WTC11 (cell line): ENCODE data around the gene RPS15. TPM values are rescaled to one million over a fixed set of nuclear protein-coding genes. Genes with fewer than 3 reads are reported as not detected.

Experiments
- ATAC-seq: fragments of 200-7000 bp; cut with Tn5 transposase; 2 replicates; pipeline ENCODE4 v1.10.0; 2021; ENCODE audit warnings: mild to moderate bottlenecking, moderate library complexity
- CTCF ChIA-PET: fragments of 300-600 bp; sonication (Branson Sonifier 250); formaldehyde crosslinking; loops from one replicate; lab custom pipeline; 2021; ENCODE audit warnings: antibody characterized with exemption; lab: Charles Lee
- POLR2A ChIA-PET: fragments of 350-600 bp; sonication (Branson Sonifier 250); formaldehyde crosslinking; loops from one replicate; lab custom pipeline; 2021; ENCODE audit warnings: antibody characterized with exemption; lab: Charles Lee
- DNase-seq: peaks from one replicate; pipeline ENCODE4 v3.0.0; 2021; ENCODE audit warnings: low spot score
- H3K27ac Mint-ChIP-seq: 2 replicates; pipeline ENCODE4 v1.8.0; 2021; ENCODE audit warnings: mixed read lengths
- H3K27me3 Mint-ChIP-seq: 2 replicates; pipeline ENCODE4 v1.8.0; 2021; ENCODE audit warnings: low read depth, mild to moderate bottlenecking, moderate library complexity, mixed read lengths
- H3K36me3 Mint-ChIP-seq: 2 replicates; pipeline ENCODE4 v1.8.0; 2021; ENCODE audit warnings: mixed read lengths
- H3K4me1 Mint-ChIP-seq: 2 replicates; pipeline ENCODE4 v1.8.0; 2022; ENCODE audit warnings: mixed read lengths
- H3K4me3 Mint-ChIP-seq: 2 replicates; pipeline ENCODE4 v1.8.0; 2021; ENCODE audit warnings: mild to moderate bottlenecking, moderate library complexity, mixed read lengths
- H3K9me3 Mint-ChIP-seq: 2 replicates; pipeline ENCODE4 v1.8.0; 2021; ENCODE audit warnings: mixed read lengths
- ATF2 ChIP-seq: sonication (generic); formaldehyde crosslinking; IDR thresholded peaks from 2 replicates; pipeline ENCODE4 v1.8.1; 2022; ENCODE audit warnings: low read depth, missing genetic modification reagents, borderline replicate concordance
- ATF6 ChIP-seq: sonication (generic); formaldehyde crosslinking; IDR thresholded peaks from 2 replicates; pipeline ENCODE4 v1.8.1; 2023; ENCODE audit warnings: mild to moderate bottlenecking, missing genetic modification reagents
- CREB1 ChIP-seq: sonication (generic); formaldehyde crosslinking; IDR thresholded peaks from 2 replicates; pipeline ENCODE4 v1.8.0; 2023; ENCODE audit warnings: mild to moderate bottlenecking, missing genetic modification reagents
- E2F1 ChIP-seq: sonication (generic); formaldehyde crosslinking; IDR thresholded peaks from 2 replicates; pipeline ENCODE4 v1.8.0; 2022; ENCODE audit warnings: mild to moderate bottlenecking, missing genetic modification reagents
- E2F5 ChIP-seq: sonication (generic); formaldehyde crosslinking; IDR thresholded peaks from 2 replicates; pipeline ENCODE4 v1.8.1; 2022; ENCODE audit warnings: mild to moderate bottlenecking, moderate library complexity, missing genetic modification reagents
- FOXJ3 ChIP-seq: sonication (generic); formaldehyde crosslinking; IDR thresholded peaks from 2 replicates; pipeline ENCODE4 v1.9.0; 2021; ENCODE audit warnings: missing genetic modification reagents, mild to moderate bottlenecking, borderline replicate concordance
- GRHL2 ChIP-seq: fragments of 250-450 bp; sonication (Bioruptor Pico); IDR thresholded peaks from 2 replicates; pipeline ENCODE4 v1.8.0; 2022; ENCODE audit warnings: mild to moderate bottlenecking, moderate library complexity; ENCODE audit not compliant: insufficient replicate concordance, severe bottlenecking
- HMGA2 ChIP-seq: fragments of 250-450 bp; sonication (Bioruptor Pico); IDR thresholded peaks from 2 replicates; pipeline ENCODE4 v1.4.0; 2021; ENCODE audit warnings: mild to moderate bottlenecking, moderate library complexity
- JAZF1 ChIP-seq: fragments of 250-450 bp; sonication (Bioruptor Pico); IDR thresholded peaks from 2 replicates; pipeline ENCODE4 v1.9.0; 2021; ENCODE audit warnings: moderate library complexity, mild to moderate bottlenecking, inconsistent platforms
- MYBL2 ChIP-seq: sonication (generic); formaldehyde crosslinking; IDR thresholded peaks from 2 replicates; pipeline ENCODE4 v1.8.1; 2023; ENCODE audit warnings: mild to moderate bottlenecking, moderate library complexity, missing genetic modification reagents
- NFYB ChIP-seq: sonication (generic); formaldehyde crosslinking; conservative IDR thresholded peaks from 2 replicates; pipeline ENCODE4 v1.8.0; 2022; ENCODE audit warnings: low read depth, missing genetic modification reagents
- NR1H2 ChIP-seq: sonication (generic); formaldehyde crosslinking; IDR thresholded peaks from 2 replicates; pipeline ENCODE4 v1.9.0; 2021; ENCODE audit warnings: mild to moderate bottlenecking, moderate library complexity, missing genetic modification reagents
- OVOL2 ChIP-seq: fragments of 250-450 bp; sonication (Bioruptor Pico); IDR thresholded peaks from 2 replicates; pipeline ENCODE4 v1.9.0; 2021; ENCODE audit warnings: mild to moderate bottlenecking, borderline replicate concordance
- PRRX2 ChIP-seq: fragments of 250-450 bp; sonication (Bioruptor Pico); IDR thresholded peaks from 2 replicates; pipeline ENCODE4 v1.8.0; 2021; ENCODE audit warnings: mild to moderate bottlenecking
- RORB ChIP-seq: fragments of 250-450 bp; sonication (Bioruptor Pico); IDR thresholded peaks from 2 replicates; pipeline ENCODE4 v1.9.0; 2021; ENCODE audit warnings: mild to moderate bottlenecking
- SOX15 ChIP-seq: fragments of 250-450 bp; sonication (Bioruptor Pico); IDR thresholded peaks from 2 replicates; pipeline ENCODE4 v1.9.0; 2021; ENCODE audit warnings: mild to moderate bottlenecking
- SP1 ChIP-seq: sonication (generic); formaldehyde crosslinking; conservative IDR thresholded peaks from 2 replicates; pipeline ENCODE4 v1.8.1; 2022; ENCODE audit warnings: missing genetic modification reagents
- ZBTB21 ChIP-seq: sonication (generic); formaldehyde crosslinking; IDR thresholded peaks from 2 replicates; pipeline ENCODE4 v1.8.1; 2023; ENCODE audit warnings: mild to moderate bottlenecking, missing genetic modification reagents, borderline replicate concordance
- ZNF263 ChIP-seq: sonication (generic); formaldehyde crosslinking; IDR thresholded peaks from 2 replicates; pipeline ENCODE4 v1.8.1; 2022; ENCODE audit warnings: low read depth, mild to moderate bottlenecking, moderate library complexity, missing genetic modification reagents
- ZNF396 ChIP-seq: fragments of 250-450 bp; sonication (Bioruptor Pico); IDR thresholded peaks from 2 replicates; pipeline ENCODE4 v1.8.0; 2021; ENCODE audit warnings: mild to moderate bottlenecking, moderate library complexity, borderline replicate concordance
- ZNF671 ChIP-seq: fragments of 250-450 bp; sonication (Bioruptor Pico); IDR thresholded peaks from 2 replicates; pipeline ENCODE4 v1.8.0; 2021; ENCODE audit warnings: mild to moderate bottlenecking
- total RNA-seq: library from RNA; stranded (reverse); gene quantifications from 3 replicates; pipeline ENCODE4 v1.2.3, GENCODE V29; 2021
- TF ChIP-seq, protein P1 (sequence below): sonication (generic); formaldehyde crosslinking; conservative IDR thresholded peaks from 2 replicates; pipeline ENCODE4 v1.8.1; 2022; ENCODE audit warnings: mild to moderate bottlenecking, missing genetic modification reagents
- TF ChIP-seq, protein P2 (sequence below): sonication (generic); formaldehyde crosslinking; IDR thresholded peaks from 2 replicates; pipeline ENCODE4 v1.8.1; 2022; ENCODE audit warnings: mild to moderate bottlenecking, missing genetic modification reagents, moderate library complexity, borderline replicate concordance
- TF ChIP-seq, protein P3 (sequence below): sonication (generic); formaldehyde crosslinking; conservative IDR thresholded peaks from 2 replicates; pipeline ENCODE4 v1.8.1; 2023; ENCODE audit warnings: mild to moderate bottlenecking, low read depth, missing genetic modification reagents, moderate library complexity

RPS15 gene
- total RNA-seq, 1 experiment from 2014 or later: 1,932 TPM

DNA sequence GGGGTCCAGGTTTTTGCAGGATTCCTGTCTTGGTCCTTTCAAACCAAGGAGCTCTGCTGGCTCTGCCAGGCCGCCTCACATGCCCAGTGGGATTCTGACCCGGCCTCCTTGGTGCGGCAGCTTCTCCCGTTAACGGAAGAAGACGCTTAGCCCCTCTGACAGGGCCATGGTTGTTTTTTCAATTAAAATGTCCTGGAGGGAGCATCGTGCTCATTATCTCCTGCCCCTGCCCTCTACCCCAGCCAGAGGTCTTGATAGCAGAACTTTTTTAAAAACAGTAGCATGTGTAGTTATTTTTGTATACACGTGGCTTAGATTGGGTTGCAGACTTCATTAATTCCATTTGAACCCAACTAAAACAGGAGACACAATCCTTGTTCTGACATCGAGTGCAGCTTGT is 11.5 kb upstream of the RPS15 start:
- CTCF ChIA-PET: interaction anchor here (1.1 kb wide), 1 partner anchor 182 kb away, joined by 3 read pairs; no protein-coding TSS in a partner anchor
- no peak overlapping the region for H3K4me3 Mint-ChIP-seq
- no peak for TF ChIP-seq NR1H2 (CRISPR knock-in tag)
- no peak for TF ChIP-seq RORB (CRISPR knock-in tag)
- TF ChIP-seq ATF6: no peak
- no peak for TF ChIP-seq FOXJ3 (CRISPR knock-in tag)
- TF ChIP-seq, protein P1, sequence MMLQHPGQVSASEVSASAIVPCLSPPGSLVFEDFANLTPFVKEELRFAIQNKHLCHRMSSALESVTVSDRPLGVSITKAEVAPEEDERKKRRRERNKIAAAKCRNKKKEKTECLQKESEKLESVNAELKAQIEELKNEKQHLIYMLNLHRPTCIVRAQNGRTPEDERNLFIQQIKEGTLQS (CRISPR knock-in tag): no peak
- no peak for TF ChIP-seq SP1 (CRISPR knock-in tag)
- no peak for TF ChIP-seq NFYB
- no peak for TF ChIP-seq E2F1 (CRISPR knock-in tag)
- no peak for TF ChIP-seq SOX15 (CRISPR knock-in tag)
- TF ChIP-seq, protein P2, sequence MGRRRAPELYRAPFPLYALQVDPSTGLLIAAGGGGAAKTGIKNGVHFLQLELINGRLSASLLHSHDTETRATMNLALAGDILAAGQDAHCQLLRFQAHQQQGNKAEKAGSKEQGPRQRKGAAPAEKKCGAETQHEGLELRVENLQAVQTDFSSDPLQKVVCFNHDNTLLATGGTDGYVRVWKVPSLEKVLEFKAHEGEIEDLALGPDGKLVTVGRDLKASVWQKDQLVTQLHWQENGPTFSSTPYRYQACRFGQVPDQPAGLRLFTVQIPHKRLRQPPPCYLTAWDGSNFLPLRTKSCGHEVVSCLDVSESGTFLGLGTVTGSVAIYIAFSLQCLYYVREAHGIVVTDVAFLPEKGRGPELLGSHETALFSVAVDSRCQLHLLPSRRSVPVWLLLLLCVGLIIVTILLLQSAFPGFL (CRISPR knock-in tag): no peak
- TF ChIP-seq HMGA2 (CRISPR knock-in tag): no peak
- no peak for TF ChIP-seq ATF2 (CRISPR knock-in tag)
- no peak for TF ChIP-seq GRHL2 (CRISPR knock-in tag)
- TF ChIP-seq JAZF1 (CRISPR knock-in tag): no peak
- H3K4me1 Mint-ChIP-seq: peaks cover 8% of the 10 kb centered on the region
- no peak for ATAC-seq
- H3K27me3 Mint-ChIP-seq: no peaks in the 10 kb centered on the region
- peaks cover 48% of the 10 kb centered on the region for H3K36me3 Mint-ChIP-seq
- POLR2A ChIA-PET: no interaction called here
- no peak for DNase-seq
- no peaks in the 10 kb centered on the region for H3K9me3 Mint-ChIP-seq
- no peak overlapping the region for H3K27ac Mint-ChIP-seq

GRCh38 chr19:1427221-1427920 is 10.8 kb upstream of the RPS15 start:
- Mint-ChIP-seq H3K9me3 (no peaks in the 10 kb centered on the region), H3K27me3 (no peaks in the 10 kb centered on the region), H3K4me3 (no peak overlapping the region), H3K36me3 (peaks cover 44% of the 10 kb centered on the region), H3K27ac (no peak overlapping the region; the same call in 1 of the 2 replicates), H3K4me1 (peaks cover 8% of the 10 kb centered on the region)
- ChIA-PET POLR2A (interaction anchor here (0.6 kb wide), 1 partner anchor 14 kb away, joined by 9 read pairs; no protein-coding TSS in a partner anchor), CTCF (interaction anchor here (1.1 kb wide), 1 partner anchor 183 kb away, joined by 3 read pairs; no protein-coding TSS in a partner anchor)
- ATAC-seq (no peak), DNase-seq (no peak)
- TF ChIP-seq CREB1 (CRISPR knock-in tag): no peak
- TF ChIP-seq, protein P3, sequence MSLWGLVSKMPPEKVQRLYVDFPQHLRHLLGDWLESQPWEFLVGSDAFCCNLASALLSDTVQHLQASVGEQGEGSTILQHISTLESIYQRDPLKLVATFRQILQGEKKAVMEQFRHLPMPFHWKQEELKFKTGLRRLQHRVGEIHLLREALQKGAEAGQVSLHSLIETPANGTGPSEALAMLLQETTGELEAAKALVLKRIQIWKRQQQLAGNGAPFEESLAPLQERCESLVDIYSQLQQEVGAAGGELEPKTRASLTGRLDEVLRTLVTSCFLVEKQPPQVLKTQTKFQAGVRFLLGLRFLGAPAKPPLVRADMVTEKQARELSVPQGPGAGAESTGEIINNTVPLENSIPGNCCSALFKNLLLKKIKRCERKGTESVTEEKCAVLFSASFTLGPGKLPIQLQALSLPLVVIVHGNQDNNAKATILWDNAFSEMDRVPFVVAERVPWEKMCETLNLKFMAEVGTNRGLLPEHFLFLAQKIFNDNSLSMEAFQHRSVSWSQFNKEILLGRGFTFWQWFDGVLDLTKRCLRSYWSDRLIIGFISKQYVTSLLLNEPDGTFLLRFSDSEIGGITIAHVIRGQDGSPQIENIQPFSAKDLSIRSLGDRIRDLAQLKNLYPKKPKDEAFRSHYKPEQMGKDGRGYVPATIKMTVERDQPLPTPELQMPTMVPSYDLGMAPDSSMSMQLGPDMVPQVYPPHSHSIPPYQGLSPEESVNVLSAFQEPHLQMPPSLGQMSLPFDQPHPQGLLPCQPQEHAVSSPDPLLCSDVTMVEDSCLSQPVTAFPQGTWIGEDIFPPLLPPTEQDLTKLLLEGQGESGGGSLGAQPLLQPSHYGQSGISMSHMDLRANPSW (CRISPR knock-in tag): no peak
- no peak for TF ChIP-seq ZNF396 (CRISPR knock-in tag)
- TF ChIP-seq PRRX2 (CRISPR knock-in tag): no peak
- no peak for TF ChIP-seq OVOL2 (CRISPR knock-in tag)
- TF ChIP-seq ZNF263 (CRISPR knock-in tag): no peak
- TF ChIP-seq E2F5 (CRISPR knock-in tag): no peak
- TF ChIP-seq MYBL2 (CRISPR knock-in tag): no peak
- TF ChIP-seq ZBTB21 (CRISPR knock-in tag): no peak
- TF ChIP-seq ZNF671 (CRISPR knock-in tag): no peak
